ENCODE measurements around the gene CC2D1A. TPM values are rescaled to one million over a fixed set of nuclear protein-coding genes. Genes with fewer than 3 reads are reported as not detected.

The CC2D1A gene
- total and polyA plus RNA-seq, 4 donors, result 7.4 to 12.0 (median 9.9) TPM

DNA sequence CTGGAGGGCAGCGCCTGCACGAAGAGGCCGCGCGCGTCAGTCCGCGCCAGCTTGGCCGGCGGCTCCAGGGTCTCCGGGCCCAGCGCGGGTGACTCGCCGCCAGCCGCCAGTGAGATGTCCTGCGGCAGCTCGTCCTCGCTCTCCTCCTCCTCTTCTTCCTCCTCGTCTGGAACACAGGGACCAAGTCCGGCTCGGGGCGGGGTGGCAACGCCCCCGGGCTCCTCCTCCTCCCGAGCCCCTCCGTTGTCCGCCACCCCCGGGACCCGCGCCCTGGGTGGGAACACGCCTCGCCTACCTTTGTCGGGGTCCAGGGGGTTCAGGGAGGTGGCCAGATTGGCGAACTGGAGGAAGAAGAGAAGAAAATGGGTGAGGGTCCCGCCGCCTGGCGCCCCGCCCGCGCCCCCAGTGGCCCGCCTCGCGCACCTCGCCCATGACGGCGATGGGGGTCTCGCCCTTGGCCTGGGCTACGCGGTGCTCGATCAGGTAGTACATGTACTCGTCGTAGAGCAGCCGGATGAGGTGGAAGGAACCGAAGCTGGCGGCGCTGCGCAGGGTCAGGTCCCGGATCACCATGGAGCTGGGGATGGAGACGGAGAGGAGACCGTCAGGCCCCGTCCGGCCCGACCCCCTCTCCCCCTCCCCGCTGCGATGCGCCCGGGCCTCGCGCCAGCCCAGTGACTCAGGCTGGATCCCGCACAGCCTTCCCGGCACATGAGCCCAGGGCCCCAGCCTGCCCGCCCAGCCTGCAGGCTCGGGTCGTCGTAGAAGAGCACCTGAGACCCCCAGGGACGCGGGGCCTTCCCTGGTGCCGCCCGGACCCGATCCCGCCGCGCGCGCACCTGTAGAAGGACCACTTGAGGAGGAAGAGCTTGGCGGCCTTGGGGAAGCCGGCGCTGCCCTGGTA is 57.0 kb downstream of the CC2D1A start:
- no peak overlapping the region for H3K4me3 ChIP-seq (ENCODE audit: low read depth in 1 of 3, low read length in 3 of 3)
- 90% methylated on average over 89 of the region's 89 CpGs for WGBS
- no peak for DNase-seq (ENCODE audit: low spot score)

More for the DNA sequence above, 57.0 kb downstream of the CC2D1A start:
- Histone ChIP-seq H3K9me3 (ENCODE audit: control insufficient read depth in 4 of 4, low read length in 3 of 4) (no peaks in the 10 kb centered on the region), H3K9ac (ENCODE audit: low read depth in 1 of 2, low read length in 2 of 2) (no peak overlapping the region), H3K4me1 (ENCODE audit: control insufficient read depth in 4 of 4, insufficient read depth in 4 of 4, low read length in 3 of 4) (no peaks in the 10 kb centered on the region), H3K36me3 (ENCODE audit: control insufficient read depth in 4 of 4, insufficient read depth in 3 of 4, low read depth in 1 of 4, low read length in 3 of 4) (peaks cover 22 to 68% (median 28%) of the 10 kb centered on the region in 4 donors), H3K27ac (ENCODE audit: low read depth in 1 of 2, low read length in 2 of 2) (no peak overlapping the region), H3K27me3 (ENCODE audit: control insufficient read depth in 4 of 4, insufficient read depth in 4 of 4, low read length in 3 of 4) (no peaks in the 10 kb centered on the region)
- TF ChIP-seq EGR1 (IDR thresholded peaks at IDR 0.05; ENCODE audit: low read depth in 2 of 2) (no peak), YY1 (IDR thresholded peaks at IDR 0.05) (no peak), JUND (IDR thresholded peaks at IDR 0.05) (no peak), GABPA (IDR thresholded peaks at IDR 0.05 in 1 of 2, conservative IDR thresholded peaks at IDR 0.05 in 1 of 2) (no peak), FOXA2 (IDR thresholded peaks at IDR 0.05) (no peak), RAD21 (IDR thresholded peaks at IDR 0.05) (no peak), HNF4G (IDR thresholded peaks at IDR 0.05) (no peak)
- TF ChIP-seq, protein P1, sequence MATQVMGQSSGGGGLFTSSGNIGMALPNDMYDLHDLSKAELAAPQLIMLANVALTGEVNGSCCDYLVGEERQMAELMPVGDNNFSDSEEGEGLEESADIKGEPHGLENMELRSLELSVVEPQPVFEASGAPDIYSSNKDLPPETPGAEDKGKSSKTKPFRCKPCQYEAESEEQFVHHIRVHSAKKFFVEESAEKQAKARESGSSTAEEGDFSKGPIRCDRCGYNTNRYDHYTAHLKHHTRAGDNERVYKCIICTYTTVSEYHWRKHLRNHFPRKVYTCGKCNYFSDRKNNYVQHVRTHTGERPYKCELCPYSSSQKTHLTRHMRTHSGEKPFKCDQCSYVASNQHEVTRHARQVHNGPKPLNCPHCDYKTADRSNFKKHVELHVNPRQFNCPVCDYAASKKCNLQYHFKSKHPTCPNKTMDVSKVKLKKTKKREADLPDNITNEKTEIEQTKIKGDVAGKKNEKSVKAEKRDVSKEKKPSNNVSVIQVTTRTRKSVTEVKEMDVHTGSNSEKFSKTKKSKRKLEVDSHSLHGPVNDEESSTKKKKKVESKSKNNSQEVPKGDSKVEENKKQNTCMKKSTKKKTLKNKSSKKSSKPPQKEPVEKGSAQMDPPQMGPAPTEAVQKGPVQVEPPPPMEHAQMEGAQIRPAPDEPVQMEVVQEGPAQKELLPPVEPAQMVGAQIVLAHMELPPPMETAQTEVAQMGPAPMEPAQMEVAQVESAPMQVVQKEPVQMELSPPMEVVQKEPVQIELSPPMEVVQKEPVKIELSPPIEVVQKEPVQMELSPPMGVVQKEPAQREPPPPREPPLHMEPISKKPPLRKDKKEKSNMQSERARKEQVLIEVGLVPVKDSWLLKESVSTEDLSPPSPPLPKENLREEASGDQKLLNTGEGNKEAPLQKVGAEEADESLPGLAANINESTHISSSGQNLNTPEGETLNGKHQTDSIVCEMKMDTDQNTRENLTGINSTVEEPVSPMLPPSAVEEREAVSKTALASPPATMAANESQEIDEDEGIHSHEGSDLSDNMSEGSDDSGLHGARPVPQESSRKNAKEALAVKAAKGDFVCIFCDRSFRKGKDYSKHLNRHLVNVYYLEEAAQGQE (IDR thresholded peaks at IDR 0.05), result no peak
- TF ChIP-seq, protein P2, sequence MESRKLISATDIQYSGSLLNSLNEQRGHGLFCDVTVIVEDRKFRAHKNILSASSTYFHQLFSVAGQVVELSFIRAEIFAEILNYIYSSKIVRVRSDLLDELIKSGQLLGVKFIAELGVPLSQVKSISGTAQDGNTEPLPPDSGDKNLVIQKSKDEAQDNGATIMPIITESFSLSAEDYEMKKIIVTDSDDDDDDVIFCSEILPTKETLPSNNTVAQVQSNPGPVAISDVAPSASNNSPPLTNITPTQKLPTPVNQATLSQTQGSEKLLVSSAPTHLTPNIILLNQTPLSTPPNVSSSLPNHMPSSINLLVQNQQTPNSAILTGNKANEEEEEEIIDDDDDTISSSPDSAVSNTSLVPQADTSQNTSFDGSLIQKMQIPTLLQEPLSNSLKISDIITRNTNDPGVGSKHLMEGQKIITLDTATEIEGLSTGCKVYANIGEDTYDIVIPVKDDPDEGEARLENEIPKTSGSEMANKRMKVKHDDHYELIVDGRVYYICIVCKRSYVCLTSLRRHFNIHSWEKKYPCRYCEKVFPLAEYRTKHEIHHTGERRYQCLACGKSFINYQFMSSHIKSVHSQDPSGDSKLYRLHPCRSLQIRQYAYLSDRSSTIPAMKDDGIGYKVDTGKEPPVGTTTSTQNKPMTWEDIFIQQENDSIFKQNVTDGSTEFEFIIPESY (IDR thresholded peaks at IDR 0.05), result no peak
- TF ChIP-seq, protein P3, sequence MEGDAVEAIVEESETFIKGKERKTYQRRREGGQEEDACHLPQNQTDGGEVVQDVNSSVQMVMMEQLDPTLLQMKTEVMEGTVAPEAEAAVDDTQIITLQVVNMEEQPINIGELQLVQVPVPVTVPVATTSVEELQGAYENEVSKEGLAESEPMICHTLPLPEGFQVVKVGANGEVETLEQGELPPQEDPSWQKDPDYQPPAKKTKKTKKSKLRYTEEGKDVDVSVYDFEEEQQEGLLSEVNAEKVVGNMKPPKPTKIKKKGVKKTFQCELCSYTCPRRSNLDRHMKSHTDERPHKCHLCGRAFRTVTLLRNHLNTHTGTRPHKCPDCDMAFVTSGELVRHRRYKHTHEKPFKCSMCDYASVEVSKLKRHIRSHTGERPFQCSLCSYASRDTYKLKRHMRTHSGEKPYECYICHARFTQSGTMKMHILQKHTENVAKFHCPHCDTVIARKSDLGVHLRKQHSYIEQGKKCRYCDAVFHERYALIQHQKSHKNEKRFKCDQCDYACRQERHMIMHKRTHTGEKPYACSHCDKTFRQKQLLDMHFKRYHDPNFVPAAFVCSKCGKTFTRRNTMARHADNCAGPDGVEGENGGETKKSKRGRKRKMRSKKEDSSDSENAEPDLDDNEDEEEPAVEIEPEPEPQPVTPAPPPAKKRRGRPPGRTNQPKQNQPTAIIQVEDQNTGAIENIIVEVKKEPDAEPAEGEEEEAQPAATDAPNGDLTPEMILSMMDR (IDR thresholded peaks at IDR 0.05; ENCODE audit: low read depth, low read length, missing input control), result no peak
- TF ChIP-seq, protein P4, sequence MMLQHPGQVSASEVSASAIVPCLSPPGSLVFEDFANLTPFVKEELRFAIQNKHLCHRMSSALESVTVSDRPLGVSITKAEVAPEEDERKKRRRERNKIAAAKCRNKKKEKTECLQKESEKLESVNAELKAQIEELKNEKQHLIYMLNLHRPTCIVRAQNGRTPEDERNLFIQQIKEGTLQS (IDR thresholded peaks at IDR 0.05), result no peak

Measured in liver (tissue), 9 donors.